HG03159 (cell line): Measurements from ENCODE around the gene ANKRD9.
"Not testable (repeated sequence)": the region's sequence is repeated elsewhere in the genome, so short reads cannot be mapped to it uniquely, and the experiment has no call there.

Experiments used
- ATAC-seq: cut with Tn5 transposase; IDR thresholded peaks from one replicate; pipeline ENCODE4 v1.9.1; 2021; ENCODE audit warnings: mild to moderate bottlenecking, moderate library complexity; ENCODE audit not compliant: unreplicated experiment

The ANKRD9 gene

GRCh38 chr14:102538602-102539543 lies 29.3 kb upstream of the ANKRD9 start:
- no peak for ATAC-seq

DNA sequence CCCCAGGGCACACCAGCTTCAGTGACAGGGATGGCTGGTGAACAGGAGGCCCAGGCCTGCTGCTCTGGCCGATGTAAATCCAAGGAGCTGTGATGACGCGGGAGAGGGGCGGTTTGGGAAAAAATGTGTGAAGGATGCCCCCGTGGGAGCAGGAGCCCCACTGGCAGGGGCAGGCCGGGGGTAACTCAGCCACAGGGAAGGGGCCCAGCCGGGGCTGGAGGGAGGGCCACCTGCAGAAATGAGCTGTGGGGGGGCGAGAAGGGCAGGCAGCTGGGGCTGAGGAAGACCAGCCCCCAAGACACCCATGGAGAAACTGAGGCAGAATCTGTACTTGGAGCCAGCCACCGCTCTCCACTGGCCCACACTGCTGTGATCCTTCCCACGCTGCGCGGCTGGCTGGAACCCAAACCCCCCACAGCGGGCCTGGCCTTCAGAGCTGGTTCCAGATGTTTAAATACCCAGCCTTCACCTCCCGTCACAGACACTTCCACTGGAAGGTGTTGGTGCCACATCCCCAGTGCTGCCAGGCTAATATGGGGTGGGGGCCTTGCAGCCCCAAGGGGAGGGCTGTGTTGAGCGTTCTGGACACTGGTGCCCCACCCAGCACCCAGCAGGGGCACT lies 28.5 kb upstream of the ANKRD9 start:
- ATAC-seq = no peak

GRCh38 chr14:102532204-102532658 lies 22.7 kb upstream of the ANKRD9 start:
- ATAC-seq = no peak

DNA sequence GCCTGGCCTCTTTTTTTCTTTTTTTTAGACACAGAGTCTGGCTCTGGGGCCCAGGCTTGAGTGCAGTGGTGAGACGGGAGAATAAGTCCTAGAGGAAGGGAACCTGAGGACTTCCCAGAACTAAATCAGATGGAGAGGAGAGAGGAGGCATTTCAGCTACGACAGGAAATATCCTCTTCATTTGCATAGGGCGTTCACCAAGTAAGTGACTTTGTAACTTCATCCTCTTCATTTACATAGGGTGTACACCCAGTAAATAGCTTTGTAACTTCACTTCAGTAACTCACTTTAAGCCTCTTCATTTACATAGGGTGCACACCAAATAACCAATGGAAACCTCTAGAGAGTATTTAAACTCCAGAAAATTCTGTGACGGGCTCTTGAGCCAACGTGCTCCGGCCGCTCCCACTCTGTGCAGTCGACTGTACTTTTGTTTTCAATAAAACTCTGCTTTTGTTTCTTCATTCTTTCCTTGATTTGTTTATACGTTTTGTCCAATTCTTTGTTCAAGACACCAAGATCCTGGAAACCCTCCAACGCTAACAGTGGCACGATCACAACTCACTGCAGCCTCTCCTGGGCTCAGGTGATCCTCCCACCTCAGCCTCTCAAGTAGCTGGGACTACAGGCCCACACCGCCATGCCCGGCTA lies 21.4 kb upstream of the ANKRD9 start:
- ATAC-seq = no peak

DNA sequence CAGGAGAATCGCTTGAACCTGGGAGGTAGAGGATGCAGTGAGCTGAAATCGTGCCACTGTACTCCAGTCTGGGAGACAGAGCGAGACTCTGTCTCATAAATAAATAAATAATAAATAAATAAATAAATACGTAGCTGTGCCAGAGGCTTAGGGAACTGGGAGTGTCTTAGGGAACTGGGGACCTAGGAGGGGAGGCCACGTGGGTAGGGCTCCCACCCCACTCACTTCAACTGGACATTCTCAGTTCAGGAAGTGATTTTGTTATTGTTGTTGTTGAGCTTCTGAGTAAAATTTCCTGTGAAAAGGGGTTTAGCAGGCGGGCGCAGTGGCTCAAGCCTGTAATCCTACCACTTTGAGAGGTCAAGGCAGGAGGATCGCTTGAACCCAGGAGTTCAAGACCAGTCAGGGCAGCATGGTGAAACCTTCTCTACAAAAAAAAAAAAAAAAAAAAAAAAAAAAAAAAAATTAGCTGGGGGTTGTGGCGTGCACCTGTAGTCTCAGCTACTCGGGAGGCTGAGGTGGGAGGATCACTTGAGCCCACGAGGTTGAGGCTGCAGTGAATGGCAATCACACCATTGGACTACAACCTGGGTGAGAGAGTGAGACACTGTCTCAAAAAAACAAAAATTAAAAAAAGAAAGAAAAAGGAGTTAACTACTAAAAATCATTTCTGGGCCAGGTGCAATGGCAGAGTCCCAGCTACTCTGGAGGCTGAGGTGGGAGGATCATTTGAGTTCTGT lies 19.0 kb upstream of the ANKRD9 start:
- ATAC-seq = no peak

DNA sequence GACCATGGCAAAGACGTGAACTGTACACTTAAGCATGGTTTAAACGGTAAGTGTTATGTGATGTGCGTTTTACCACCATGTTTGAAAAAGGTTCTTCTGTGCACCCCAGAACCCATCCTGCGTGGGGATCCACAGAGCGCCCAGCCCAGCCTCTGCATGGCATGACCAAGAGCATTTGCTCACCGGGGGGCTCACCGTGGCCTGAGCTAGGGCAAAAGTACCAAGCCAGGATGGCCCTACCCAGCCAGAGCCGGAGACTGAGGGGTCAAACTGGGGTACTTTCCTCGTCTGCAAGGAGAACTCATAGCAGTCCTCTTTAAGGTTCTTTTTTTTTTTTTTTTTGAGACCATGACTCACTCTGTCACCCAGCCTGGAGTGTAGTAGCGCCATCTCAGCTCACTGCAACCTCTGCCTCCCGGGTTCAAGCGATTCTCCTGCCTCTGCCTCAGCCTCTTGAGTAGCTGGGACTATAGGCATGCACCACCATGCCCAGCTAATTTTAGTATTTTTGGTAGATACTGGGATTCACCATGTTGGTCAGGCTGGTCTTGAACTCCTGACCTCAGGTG lies 16.4 kb upstream of the ANKRD9 start:
- ATAC-seq = no peak

DNA sequence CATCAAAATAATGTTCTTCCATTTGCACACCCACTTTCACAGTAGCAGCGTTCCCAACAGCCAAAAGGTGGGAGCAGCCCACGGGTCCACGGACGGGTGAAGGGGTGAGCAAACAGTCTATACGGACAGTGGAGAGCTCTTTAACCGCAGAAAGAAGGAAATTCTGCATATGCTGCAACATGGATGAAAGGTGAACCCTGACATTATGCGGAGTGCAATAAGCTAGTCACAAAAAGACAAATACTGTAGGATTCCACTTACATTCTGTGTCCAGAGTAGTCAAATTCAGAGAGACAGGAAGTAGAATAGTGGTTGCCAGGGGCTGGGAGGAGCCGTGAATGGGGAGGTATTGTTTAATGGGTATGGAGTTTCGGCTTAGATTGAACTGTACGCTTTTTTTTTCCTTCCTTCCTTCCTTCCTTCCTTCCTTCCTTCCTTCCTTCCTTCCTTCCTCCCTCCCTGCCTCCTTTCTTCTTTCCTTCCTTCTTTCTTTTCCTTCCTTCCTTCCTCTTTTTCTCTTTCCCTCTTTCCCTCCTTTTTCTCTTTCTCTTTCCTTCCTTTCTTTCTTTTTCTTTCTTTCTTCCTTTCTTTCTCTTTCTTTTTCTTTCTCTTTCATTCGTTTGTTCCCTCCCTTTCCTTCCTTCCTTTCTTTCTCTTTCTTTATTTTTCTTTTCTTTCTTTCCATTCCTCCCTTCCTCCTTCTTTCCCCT lies 15.8 kb upstream of the ANKRD9 start:
- ATAC-seq = peak; percentile 8

GRCh38 chr14:102524451-102525218 lies 15.1 kb upstream of the ANKRD9 start:
- ATAC-seq = peak; percentile 96

GRCh38 chr14:102523569-102524450 lies 14.2 kb upstream of the ANKRD9 start:
- peak; percentile 5 for ATAC-seq

- no peak for ATAC-seq
Observed at GRCh38 chr14:102523200-102523568, 13.6 kb upstream of the ANKRD9 start.

GRCh38 chr14:102519709-102520108 lies 10.1 kb upstream of the ANKRD9 start:
- not testable (repeated sequence) for ATAC-seq

- ATAC-seq = no peak
Observed at GRCh38 chr14:102518063-102518648, 8.6 kb upstream of the ANKRD9 start.

GRCh38 chr14:102517392-102518062 lies 8.0 kb upstream of the ANKRD9 start:
- ATAC-seq = peak; percentile 17

- ATAC-seq = peak; percentile 55
Observed at GRCh38 chr14:102516531-102517391, 7.2 kb upstream of the ANKRD9 start.

DNA sequence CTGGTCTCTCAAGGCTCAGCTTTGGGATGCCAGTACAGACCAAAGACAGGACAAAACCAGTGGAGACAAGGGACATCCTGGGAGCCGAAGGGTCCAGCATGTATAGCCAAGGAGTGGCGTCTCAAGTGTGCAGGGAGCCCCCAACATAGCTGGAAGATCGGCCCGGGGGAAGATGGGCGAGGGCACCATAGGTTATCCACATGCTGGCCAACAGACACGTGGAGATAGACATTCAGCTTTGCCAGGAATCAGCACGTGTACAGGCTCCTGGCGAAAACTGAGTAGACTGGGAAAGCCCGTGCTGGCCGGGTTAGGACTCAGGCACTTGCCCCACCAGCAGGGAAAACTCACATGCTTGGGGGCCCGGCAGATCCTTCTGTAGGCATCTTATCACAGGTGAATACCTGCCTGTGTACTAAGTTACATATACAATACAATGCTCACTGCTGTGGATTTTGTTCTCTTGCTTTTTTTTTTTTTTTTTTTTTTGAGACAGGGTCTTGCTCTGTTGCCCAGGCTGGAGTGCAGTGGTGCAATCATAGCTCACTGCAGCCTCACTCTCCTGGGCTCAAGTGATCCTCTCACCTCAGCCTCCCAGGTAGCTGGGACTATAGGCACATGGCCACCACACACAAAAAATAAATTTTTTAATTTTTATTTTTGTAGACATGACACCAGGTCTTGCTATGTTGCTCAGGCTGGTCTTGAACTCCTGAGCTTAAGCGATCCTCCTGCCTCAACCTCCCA lies 5.6 kb upstream of the ANKRD9 start:
- ATAC-seq = no peak
